WTC11 (cell line): ENCODE measurements around the gene ANAPC4.

Experiments used
- CTCF ChIP-seq: fragments of 200-600 bp; IDR thresholded peaks from 2 replicates; pipeline ENCODE4 v1.8.0; 2022; ENCODE audit warnings: antibody characterized with exemption
- FOXP1 ChIP-seq: sonication (generic); formaldehyde crosslinking; IDR thresholded peaks from 2 replicates; pipeline ENCODE4 v1.8.0; 2022; ENCODE audit warnings: missing genetic modification reagents, mild to moderate bottlenecking, moderate library complexity, borderline replicate concordance
- IRF2 ChIP-seq: sonication (generic); formaldehyde crosslinking; IDR thresholded peaks from 2 replicates; pipeline ENCODE4 v1.8.0; 2022; ENCODE audit warnings: low read depth, missing genetic modification reagents, borderline replicate concordance
- JUN ChIP-seq: sonication (generic); formaldehyde crosslinking; IDR thresholded peaks from 2 replicates; pipeline ENCODE4 v1.8.0; 2023; ENCODE audit warnings: mild to moderate bottlenecking, missing genetic modification reagents
- NR3C1 ChIP-seq: sonication (generic); formaldehyde crosslinking; conservative IDR thresholded peaks from 2 replicates; pipeline ENCODE4 v1.8.1; 2023; ENCODE audit warnings: low read depth, mild to moderate bottlenecking, missing genetic modification reagents
- PRDM15 ChIP-seq: sonication (generic); formaldehyde crosslinking; IDR thresholded peaks from 2 replicates; pipeline ENCODE4 v1.8.0; 2022; ENCODE audit warnings: missing genetic modification reagents
- PRRX2 ChIP-seq: fragments of 250-450 bp; sonication (Bioruptor Pico); IDR thresholded peaks from 2 replicates; pipeline ENCODE4 v1.8.0; 2021; ENCODE audit warnings: mild to moderate bottlenecking
- SP1 ChIP-seq: sonication (generic); formaldehyde crosslinking; conservative IDR thresholded peaks from 2 replicates; pipeline ENCODE4 v1.8.1; 2022; ENCODE audit warnings: missing genetic modification reagents
- ZBTB21 ChIP-seq: sonication (generic); formaldehyde crosslinking; IDR thresholded peaks from 2 replicates; pipeline ENCODE4 v1.8.1; 2023; ENCODE audit warnings: mild to moderate bottlenecking, missing genetic modification reagents, borderline replicate concordance
- ZNF138 ChIP-seq: sonication (generic); formaldehyde crosslinking; conservative IDR thresholded peaks from 2 replicates; pipeline ENCODE4 v1.8.1; 2022; ENCODE audit warnings: mild to moderate bottlenecking, moderate library complexity, missing genetic modification reagents
- TF ChIP-seq, protein P1 (sequence below): sonication (generic); formaldehyde crosslinking; IDR thresholded peaks from 2 replicates; pipeline ENCODE4 v1.8.1; 2022; ENCODE audit warnings: mild to moderate bottlenecking, moderate library complexity, missing genetic modification reagents
- TF ChIP-seq, protein P2 (sequence below): sonication (generic); formaldehyde crosslinking; IDR thresholded peaks from 2 replicates; pipeline ENCODE4 v1.8.1; 2022; ENCODE audit warnings: missing genetic modification reagents, borderline replicate concordance
- TF ChIP-seq, protein P3 (sequence below): fragments of 250-450 bp; sonication (Bioruptor Pico); IDR thresholded peaks from 2 replicates; pipeline ENCODE4 v1.9.0; 2021; ENCODE audit warnings: mild to moderate bottlenecking

GRCh38 chr4:25399510-25399909 is 22.4 kb downstream of the ANAPC4 start:
- TF ChIP-seq SP1 (no peak), PRRX2 (CRISPR knock-in tag) (no peak), CTCF (no peak), ZNF138 (CRISPR knock-in tag) (no peak), ZBTB21 (CRISPR knock-in tag) (no peak), PRDM15 (no peak), FOXP1 (CRISPR knock-in tag) (no peak), IRF2 (CRISPR knock-in tag) (no peak), JUN (no peak), NR3C1 (CRISPR knock-in tag) (no peak)
- TF ChIP-seq, protein P1, sequence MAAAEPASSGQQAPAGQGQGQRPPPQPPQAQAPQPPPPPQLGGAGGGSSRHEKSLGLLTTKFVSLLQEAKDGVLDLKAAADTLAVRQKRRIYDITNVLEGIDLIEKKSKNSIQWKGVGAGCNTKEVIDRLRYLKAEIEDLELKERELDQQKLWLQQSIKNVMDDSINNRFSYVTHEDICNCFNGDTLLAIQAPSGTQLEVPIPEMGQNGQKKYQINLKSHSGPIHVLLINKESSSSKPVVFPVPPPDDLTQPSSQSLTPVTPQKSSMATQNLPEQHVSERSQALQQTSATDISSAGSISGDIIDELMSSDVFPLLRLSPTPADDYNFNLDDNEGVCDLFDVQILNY (CRISPR knock-in tag): no peak
- TF ChIP-seq, protein P2, sequence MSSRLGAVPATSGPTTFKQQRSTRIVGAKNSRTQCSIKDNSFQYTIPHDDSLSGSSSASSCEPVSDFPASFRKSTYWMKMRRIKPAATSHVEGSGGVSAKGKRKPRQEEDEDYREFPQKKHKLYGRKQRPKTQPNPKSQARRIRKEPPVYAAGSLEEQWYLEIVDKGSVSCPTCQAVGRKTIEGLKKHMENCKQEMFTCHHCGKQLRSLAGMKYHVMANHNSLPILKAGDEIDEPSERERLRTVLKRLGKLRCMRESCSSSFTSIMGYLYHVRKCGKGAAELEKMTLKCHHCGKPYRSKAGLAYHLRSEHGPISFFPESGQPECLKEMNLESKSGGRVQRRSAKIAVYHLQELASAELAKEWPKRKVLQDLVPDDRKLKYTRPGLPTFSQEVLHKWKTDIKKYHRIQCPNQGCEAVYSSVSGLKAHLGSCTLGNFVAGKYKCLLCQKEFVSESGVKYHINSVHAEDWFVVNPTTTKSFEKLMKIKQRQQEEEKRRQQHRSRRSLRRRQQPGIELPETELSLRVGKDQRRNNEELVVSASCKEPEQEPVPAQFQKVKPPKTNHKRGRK: no peak
- TF ChIP-seq, protein P3, sequence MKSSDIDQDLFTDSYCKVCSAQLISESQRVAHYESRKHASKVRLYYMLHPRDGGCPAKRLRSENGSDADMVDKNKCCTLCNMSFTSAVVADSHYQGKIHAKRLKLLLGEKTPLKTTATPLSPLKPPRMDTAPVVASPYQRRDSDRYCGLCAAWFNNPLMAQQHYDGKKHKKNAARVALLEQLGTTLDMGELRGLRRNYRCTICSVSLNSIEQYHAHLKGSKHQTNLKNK (CRISPR knock-in tag): no peak
